Measurements from ENCODE around the gene LRP1. TPM values are rescaled to one million over a fixed set of nuclear protein-coding genes. Genes with fewer than 3 reads are reported as not detected.

The LRP1 gene
- total and polyA plus RNA-seq, 2 of the 13 experiments (the other 11 are each of a cell fraction or from before 2014, with no cell fraction given) = 14.7 to 30.8 TPM

DNA sequence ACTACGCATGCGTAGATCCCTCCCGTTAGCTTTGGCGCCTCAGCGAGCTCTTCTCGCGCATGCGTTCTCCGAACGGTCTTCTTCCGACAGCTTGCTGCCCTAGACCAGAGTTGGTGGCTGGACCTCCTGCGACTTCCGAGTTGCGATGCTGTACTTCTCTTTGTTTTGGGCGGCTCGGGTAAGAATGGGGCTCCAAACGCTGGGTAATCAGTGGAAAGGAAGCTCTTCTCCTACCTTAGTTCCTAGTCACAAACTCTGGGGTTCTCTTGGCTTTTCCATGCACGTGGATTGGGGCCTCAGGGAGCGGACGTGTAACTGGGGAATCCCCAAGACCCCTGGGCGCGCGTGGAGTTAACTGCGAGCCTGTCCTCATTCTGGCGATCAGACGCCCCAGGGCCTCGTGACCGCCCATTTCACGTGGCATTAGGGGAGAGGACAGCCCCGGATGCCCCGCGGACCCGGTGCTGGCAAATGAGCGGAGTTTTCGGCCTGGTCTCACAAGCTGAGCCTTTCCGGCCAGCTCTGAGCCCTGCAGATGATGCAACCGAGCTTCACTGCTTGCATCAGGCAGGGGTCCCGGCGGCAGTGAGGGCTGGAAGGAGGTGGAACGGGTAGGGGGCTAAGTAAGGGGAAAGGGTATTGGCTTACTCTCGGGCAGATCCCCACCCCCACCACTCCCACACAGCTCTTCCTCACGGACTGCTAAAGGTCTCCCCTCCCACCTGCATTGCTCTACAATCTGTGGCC is 101.5 kb downstream of the LRP1 start, which contains the start of gene SHMT2 (continued):
- TF ChIP-seq, protein P1, sequence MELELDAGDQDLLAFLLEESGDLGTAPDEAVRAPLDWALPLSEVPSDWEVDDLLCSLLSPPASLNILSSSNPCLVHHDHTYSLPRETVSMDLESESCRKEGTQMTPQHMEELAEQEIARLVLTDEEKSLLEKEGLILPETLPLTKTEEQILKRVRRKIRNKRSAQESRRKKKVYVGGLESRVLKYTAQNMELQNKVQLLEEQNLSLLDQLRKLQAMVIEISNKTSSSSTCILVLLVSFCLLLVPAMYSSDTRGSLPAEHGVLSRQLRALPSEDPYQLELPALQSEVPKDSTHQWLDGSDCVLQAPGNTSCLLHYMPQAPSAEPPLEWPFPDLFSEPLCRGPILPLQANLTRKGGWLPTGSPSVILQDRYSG (CRISPR knock-in tag; IDR thresholded peaks at IDR 0.05) = peak; percentile 76; the same call in 1 of the 2 replicates
- TF ChIP-seq, protein P2, sequence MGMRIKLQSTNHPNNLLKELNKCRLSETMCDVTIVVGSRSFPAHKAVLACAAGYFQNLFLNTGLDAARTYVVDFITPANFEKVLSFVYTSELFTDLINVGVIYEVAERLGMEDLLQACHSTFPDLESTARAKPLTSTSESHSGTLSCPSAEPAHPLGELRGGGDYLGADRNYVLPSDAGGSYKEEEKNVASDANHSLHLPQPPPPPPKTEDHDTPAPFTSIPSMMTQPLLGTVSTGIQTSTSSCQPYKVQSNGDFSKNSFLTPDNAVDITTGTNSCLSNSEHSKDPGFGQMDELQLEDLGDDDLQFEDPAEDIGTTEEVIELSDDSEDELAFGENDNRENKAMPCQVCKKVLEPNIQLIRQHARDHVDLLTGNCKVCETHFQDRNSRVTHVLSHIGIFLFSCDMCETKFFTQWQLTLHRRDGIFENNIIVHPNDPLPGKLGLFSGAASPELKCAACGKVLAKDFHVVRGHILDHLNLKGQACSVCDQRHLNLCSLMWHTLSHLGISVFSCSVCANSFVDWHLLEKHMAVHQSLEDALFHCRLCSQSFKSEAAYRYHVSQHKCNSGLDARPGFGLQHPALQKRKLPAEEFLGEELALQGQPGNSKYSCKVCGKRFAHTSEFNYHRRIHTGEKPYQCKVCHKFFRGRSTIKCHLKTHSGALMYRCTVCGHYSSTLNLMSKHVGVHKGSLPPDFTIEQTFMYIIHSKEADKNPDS (CRISPR knock-in tag; IDR thresholded peaks at IDR 0.05) = no peak
- TF ChIP-seq AKAP8 (CRISPR knock-in tag; IDR thresholded peaks at IDR 0.05) (no peak), SYNCRIP (IDR thresholded peaks at IDR 0.05; ENCODE audit: insufficient read depth, low read depth, low read length) (no peak), ZEB1 (IDR thresholded peaks at IDR 0.05; ENCODE audit: insufficient replicate concordance, low read depth) (no peak), KDM3A (CRISPR knock-in tag; IDR thresholded peaks at IDR 0.05; ENCODE audit: low read depth) (no peak), ZNF510 (CRISPR knock-in tag; IDR thresholded peaks at IDR 0.05; ENCODE audit: low read depth) (no peak), SAFB2 (CRISPR knock-in tag; IDR thresholded peaks at IDR 0.05; ENCODE audit: borderline replicate concordance, low read depth) (no peak; the same call in 1 of the 2 replicates), NR2F2 (IDR thresholded peaks at IDR 0.05; ENCODE audit: borderline replicate concordance, low read depth) (no peak), FOXC1 (CRISPR knock-in tag; IDR thresholded peaks at IDR 0.05; ENCODE audit: borderline replicate concordance) (no peak), HES4 (CRISPR knock-in tag; IDR thresholded peaks at IDR 0.05; ENCODE audit: borderline replicate concordance) (0 out of 2 replicates have a peak, but pooled peaks have one; percentile 41), MTF1 (CRISPR knock-in tag; IDR thresholded peaks at IDR 0.05) (no peak), KLF9 (CRISPR knock-in tag; IDR thresholded peaks at IDR 0.05; ENCODE audit: low read depth) (no peak)
- TF ChIP-seq, protein P3, sequence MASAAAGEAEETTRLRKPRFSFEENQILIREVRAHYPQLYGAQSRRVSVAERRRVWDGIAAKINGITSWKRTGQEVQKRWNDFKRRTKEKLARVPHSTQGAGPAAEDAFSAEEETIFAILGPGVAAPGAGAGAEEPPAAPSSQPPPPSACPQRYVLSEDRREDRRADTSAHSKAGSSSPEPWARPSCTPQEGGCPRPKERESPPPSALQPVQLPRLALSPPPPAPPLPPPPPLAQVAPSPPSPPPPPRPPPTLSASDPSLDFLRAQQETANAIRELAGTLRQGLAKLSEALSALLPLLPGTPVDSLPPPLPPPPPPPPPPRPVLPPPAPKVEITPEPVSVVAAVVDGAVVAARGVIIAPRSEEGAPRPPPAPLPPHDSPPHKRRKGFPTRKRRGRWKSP (CRISPR knock-in tag; IDR thresholded peaks at IDR 0.05) = no peak
- TF ChIP-seq, protein P4, sequence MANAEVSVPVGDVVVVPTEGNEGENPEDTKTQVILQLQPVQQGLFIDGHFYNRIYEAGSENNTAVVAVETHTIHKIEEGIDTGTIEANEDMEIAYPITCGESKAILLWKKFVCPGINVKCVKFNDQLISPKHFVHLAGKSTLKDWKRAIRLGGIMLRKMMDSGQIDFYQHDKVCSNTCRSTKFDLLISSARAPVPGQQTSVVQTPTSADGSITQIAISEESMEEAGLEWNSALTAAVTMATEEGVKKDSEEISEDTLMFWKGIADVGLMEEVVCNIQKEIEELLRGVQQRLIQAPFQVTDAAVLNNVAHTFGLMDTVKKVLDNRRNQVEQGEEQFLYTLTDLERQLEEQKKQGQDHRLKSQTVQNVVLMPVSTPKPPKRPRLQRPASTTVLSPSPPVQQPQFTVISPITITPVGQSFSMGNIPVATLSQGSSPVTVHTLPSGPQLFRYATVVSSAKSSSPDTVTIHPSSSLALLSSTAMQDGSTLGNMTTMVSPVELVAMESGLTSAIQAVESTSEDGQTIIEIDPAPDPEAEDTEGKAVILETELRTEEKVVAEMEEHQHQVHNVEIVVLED (CRISPR knock-in tag; IDR thresholded peaks at IDR 0.05; ENCODE audit: borderline replicate concordance) = peak; percentile 44; the same call in 1 of the 2 replicates
- TF ChIP-seq, protein P5, sequence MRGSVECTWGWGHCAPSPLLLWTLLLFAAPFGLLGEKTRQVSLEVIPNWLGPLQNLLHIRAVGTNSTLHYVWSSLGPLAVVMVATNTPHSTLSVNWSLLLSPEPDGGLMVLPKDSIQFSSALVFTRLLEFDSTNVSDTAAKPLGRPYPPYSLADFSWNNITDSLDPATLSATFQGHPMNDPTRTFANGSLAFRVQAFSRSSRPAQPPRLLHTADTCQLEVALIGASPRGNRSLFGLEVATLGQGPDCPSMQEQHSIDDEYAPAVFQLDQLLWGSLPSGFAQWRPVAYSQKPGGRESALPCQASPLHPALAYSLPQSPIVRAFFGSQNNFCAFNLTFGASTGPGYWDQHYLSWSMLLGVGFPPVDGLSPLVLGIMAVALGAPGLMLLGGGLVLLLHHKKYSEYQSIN (CRISPR knock-in tag; IDR thresholded peaks at IDR 0.05; ENCODE audit: borderline replicate concordance) = no peak
- TF ChIP-seq, protein P6, sequence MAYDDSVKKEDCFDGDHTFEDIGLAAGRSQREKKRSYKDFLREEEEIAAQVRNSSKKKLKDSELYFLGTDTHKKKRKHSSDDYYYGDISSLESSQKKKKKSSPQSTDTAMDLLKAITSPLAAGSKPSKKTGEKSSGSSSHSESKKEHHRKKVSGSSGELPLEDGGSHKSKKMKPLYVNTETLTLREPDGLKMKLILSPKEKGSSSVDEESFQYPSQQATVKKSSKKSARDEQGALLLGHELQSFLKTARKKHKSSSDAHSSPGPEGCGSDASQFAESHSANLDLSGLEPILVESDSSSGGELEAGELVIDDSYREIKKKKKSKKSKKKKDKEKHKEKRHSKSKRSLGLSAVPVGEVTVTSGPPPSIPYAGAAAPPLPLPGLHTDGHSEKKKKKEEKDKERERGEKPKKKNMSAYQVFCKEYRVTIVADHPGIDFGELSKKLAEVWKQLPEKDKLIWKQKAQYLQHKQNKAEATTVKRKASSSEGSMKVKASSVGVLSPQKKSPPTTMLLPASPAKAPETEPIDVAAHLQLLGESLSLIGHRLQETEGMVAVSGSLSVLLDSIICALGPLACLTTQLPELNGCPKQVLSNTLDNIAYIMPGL (CRISPR knock-in tag; IDR thresholded peaks at IDR 0.05; ENCODE audit: borderline replicate concordance in 1 of 2, low read depth in 1 of 2) = peak; percentile 39 to 46; a peak in 1 of 4 replicates
- TF ChIP-seq, protein P7, sequence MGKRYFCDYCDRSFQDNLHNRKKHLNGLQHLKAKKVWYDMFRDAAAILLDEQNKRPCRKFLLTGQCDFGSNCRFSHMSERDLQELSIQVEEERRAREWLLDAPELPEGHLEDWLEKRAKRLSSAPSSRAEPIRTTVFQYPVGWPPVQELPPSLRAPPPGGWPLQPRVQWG (CRISPR knock-in tag; IDR thresholded peaks at IDR 0.05; ENCODE audit: borderline replicate concordance, low read depth) = no peak

Data from HepG2 (cell line).